PC-9 (cell line): ENCODE data around the gene EHBP1L1. TPM values are rescaled to one million over a fixed set of nuclear protein-coding genes. Genes with fewer than 3 reads are reported as not detected.

Experiments used
- BruUV-seq: library from RNA; stranded (reverse); fragments of 400-500 nt; replicated peaks from 2 replicates; lab custom pipeline; 2021; lab: Mats Ljungman, UMichigan
- CTCF ChIA-PET: fragments of 300-600 bp; sonication (Branson Sonifier 250); formaldehyde crosslinking; loops from one replicate; lab custom pipeline; 2022; ENCODE audit warnings: antibody characterized with exemption; lab: Charles Lee
- POLR2A ChIA-PET: fragments of 300-600 bp; sonication (Branson Sonifier 250); formaldehyde crosslinking; loops from one replicate; lab custom pipeline; 2022; ENCODE audit warnings: antibody characterized with exemption; ENCODE audit not compliant: unreplicated experiment; lab: Charles Lee
- DNase-seq, 2 experiments: peaks; one replicate each; pipeline versions ENCODE4 v3.0.0 to v3.0.0-alpha.2; 2015 to 2022; ENCODE audit warnings: mixed read lengths in 1 of 2
- H2AFZ ChIP-seq: fragments of 200-600 bp; sonication (generic); 2 replicates; pipeline ENCODE4 v1.8.1; 2017; ENCODE audit warnings: antibody characterized with exemption
- H3F3A ChIP-seq: fragments of 200-600 bp; sonication (generic); 2 replicates; pipeline ENCODE4 v1.8.1; 2017; ENCODE audit warnings: antibody characterized with exemption, mild to moderate bottlenecking, low read depth; ENCODE audit not compliant: insufficient read depth
- H3K27ac ChIP-seq: fragments of 200-600 bp; sonication (generic); 2 replicates; pipeline ENCODE4 v1.6.1; 2016; ENCODE audit warnings: mixed run types
- H3K27me3 ChIP-seq: fragments of 200-600 bp; sonication (generic); 2 replicates; pipeline ENCODE4 v1.6.1; 2016; ENCODE audit warnings: low read depth, mixed run types; ENCODE audit not compliant: insufficient read depth
- H3K36me3 ChIP-seq: fragments of 200-600 bp; sonication (generic); 2 replicates; pipeline ENCODE4 v1.6.1; 2016; ENCODE audit warnings: low read depth, mixed run types
- H3K4me1 ChIP-seq: fragments of 200-600 bp; sonication (generic); replicated peaks from 2 replicates; pipeline ENCODE4 v1.6.1; 2016; ENCODE audit warnings: mixed run types; ENCODE audit not compliant: insufficient read depth
- H3K4me2 ChIP-seq: fragments of 200-600 bp; sonication (generic); 2 replicates; pipeline ENCODE4 v1.6.1; 2017; ENCODE audit warnings: mixed run types
- H3K4me3 ChIP-seq: fragments of 200-600 bp; sonication (generic); 2 replicates; pipeline ENCODE4 v1.6.1; 2016; ENCODE audit warnings: mixed run types
- H3K79me2 ChIP-seq: fragments of 200-600 bp; sonication (generic); 2 replicates; pipeline ENCODE4 v1.6.1; 2017; ENCODE audit warnings: low read depth, mixed run types
- H3K9me2 ChIP-seq: fragments of 200-600 bp; sonication (generic); 2 replicates; pipeline ENCODE4 v1.8.1; 2017; ENCODE audit warnings: mild to moderate bottlenecking; ENCODE audit not compliant: insufficient read depth
- H3K9me3 ChIP-seq: fragments of 200-600 bp; sonication (generic); 2 replicates; pipeline ENCODE4 v1.8.1; 2016; ENCODE audit warnings: low read depth; ENCODE audit not compliant: insufficient read depth
- H4K20me1 ChIP-seq: fragments of 200-600 bp; sonication (generic); 2 replicates; pipeline ENCODE4 v1.8.1; 2017; ENCODE audit not compliant: insufficient read depth
- EZH2 ChIP-seq: fragments of 200-600 bp; sonication (generic); IDR thresholded peaks from 2 replicates; pipeline ENCODE4 v1.8.0; 2017; ENCODE audit warnings: antibody characterized with exemption, low read depth
- intact Hi-C: fragments of 100-400 bp; cut with micrococcal nuclease; formaldehyde crosslinking; loops from one replicate; pipeline ENCODE4 v1.10.0; 2022; ENCODE audit not compliant: unreplicated experiment
- total RNA-seq: library from RNA; stranded (reverse); gene quantifications from 2 replicates; pipeline ENCODE4 v1.2.3, GENCODE V29; 2021
- TF ChIP-seq, protein P1 (sequence below): fragments of 200-600 bp; sonication (generic); conservative IDR thresholded peaks from 2 replicates; pipeline ENCODE4 v1.6.1; 2017; ENCODE audit warnings: mixed run types, antibody characterized with exemption, mild to moderate bottlenecking, moderate library complexity

EHBP1L1 gene
- total RNA-seq, 1 experiment from 2014 or later, result 123 TPM

- ChIA-PET POLR2A (interaction anchor here (0.5 to 1.4 kb wide), 11 partner anchors 12 to 183 kb away, joined by 3 to 15 read pairs (median 4); partner anchors contain the start of genes FAM89B, KCNK7, NEAT1 and PCNX3), CTCF (interaction anchor here (0.5 to 0.7 kb wide), 4 partner anchors 17 to 200 kb away, joined by 3 to 5 read pairs (median 3); partner anchors contain the start of genes FAM89B and ZNRD2)
- Histone ChIP-seq H3K27ac (peak overlapping the region; percentile 63), H3K4me1 (peaks cover 42% of the 10 kb centered on the region), H3K9me3 (no peaks in the 10 kb centered on the region), H3K27me3 (no peaks in the 10 kb centered on the region), H3K36me3 (peaks cover 31% of the 10 kb centered on the region), H3K4me2 (peak overlapping the region; percentile 86), H4K20me1 (peaks cover 16% of the 10 kb centered on the region), H3K79me2 (peaks cover 50% of the 10 kb centered on the region), H3K4me3 (peak overlapping the region; percentile 60), H3K9me2 (no peaks in the 10 kb centered on the region), H3F3A (peaks cover 64% of the 10 kb centered on the region), H2AFZ (no peak overlapping the region)
- TF ChIP-seq, protein P1, sequence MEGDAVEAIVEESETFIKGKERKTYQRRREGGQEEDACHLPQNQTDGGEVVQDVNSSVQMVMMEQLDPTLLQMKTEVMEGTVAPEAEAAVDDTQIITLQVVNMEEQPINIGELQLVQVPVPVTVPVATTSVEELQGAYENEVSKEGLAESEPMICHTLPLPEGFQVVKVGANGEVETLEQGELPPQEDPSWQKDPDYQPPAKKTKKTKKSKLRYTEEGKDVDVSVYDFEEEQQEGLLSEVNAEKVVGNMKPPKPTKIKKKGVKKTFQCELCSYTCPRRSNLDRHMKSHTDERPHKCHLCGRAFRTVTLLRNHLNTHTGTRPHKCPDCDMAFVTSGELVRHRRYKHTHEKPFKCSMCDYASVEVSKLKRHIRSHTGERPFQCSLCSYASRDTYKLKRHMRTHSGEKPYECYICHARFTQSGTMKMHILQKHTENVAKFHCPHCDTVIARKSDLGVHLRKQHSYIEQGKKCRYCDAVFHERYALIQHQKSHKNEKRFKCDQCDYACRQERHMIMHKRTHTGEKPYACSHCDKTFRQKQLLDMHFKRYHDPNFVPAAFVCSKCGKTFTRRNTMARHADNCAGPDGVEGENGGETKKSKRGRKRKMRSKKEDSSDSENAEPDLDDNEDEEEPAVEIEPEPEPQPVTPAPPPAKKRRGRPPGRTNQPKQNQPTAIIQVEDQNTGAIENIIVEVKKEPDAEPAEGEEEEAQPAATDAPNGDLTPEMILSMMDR, result no peak
- TF ChIP-seq EZH2, result no peak
- intact Hi-C loops, result no loop called here
- DNase-seq, result peak; percentile 79 to 93
- no TSS peak for BruUV-seq
These were observed 22.4 kb upstream of the EHBP1L1 start for GRCh38 chr11:65553301-65554001.

- intact Hi-C loops, result no loop called here
- Histone ChIP-seq H2AFZ (no peak overlapping the region), H3K9me3 (no peaks in the 10 kb centered on the region), H3K9me2 (no peaks in the 10 kb centered on the region), H3F3A (peaks cover 63% of the 10 kb centered on the region), H3K36me3 (peaks cover 24% of the 10 kb centered on the region), H3K4me3 (peak overlapping the region; percentile 60), H3K4me2 (peak overlapping the region; percentile 86), H3K4me1 (peaks cover 50% of the 10 kb centered on the region), H4K20me1 (peaks cover 16% of the 10 kb centered on the region), H3K27ac (peak overlapping the region; percentile 63), H3K79me2 (peaks cover 56% of the 10 kb centered on the region), H3K27me3 (no peaks in the 10 kb centered on the region)
- BruUV-seq, result no TSS peak
- POLR2A ChIA-PET, result interaction anchor here (0.6 to 1.0 kb wide), 4 partner anchors 42 to 183 kb away, joined by 3 to 15 read pairs (median 4); partner anchors contain the start of genes KCNK7, NEAT1 and PCNX3
- DNase-seq, result no peak
- TF ChIP-seq, protein P1, result no peak
- no peak for TF ChIP-seq EZH2
- CTCF ChIA-PET, result interaction anchor here (0.5 to 1.4 kb wide), 3 partner anchors 13 to 201 kb away, joined by 3 to 7 read pairs (median 5); no protein-coding TSS in a partner anchor
These were observed 21.6 kb upstream of the EHBP1L1 start for GRCh38 chr11:65554057-65554818.

DNA sequence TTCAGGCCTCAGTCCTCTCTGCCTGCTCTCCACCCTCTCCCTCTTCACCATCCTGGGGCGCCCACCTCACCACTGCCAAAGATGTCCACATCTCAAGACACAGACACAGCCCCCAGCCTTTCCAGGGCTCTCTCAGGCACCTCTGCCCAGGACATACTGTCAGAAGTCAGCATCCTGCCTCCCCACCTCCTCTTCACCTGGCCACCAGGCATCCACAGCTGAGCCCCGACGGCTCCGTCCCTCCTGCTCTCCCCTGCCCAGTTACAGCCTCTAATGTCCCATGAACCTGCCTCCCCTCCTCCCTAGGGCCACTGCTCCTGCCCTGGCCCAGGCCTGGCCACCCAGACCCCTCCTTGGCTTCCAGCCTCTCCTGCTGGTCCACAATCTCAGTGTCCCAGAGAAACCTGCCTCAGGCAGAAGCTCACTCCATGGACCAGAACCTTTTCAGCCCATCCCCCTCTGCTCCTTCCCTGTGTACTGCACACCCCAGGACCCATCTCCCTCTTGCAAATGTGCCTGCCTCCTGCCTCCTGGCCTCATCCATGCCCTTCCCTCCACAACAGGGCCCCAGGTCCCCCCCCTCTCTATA is 20.9 kb upstream of the EHBP1L1 start:
- ChIA-PET CTCF (interaction anchor here (1.4 kb wide), 1 partner anchor 14 kb away, joined by 7 read pairs; no protein-coding TSS in a partner anchor), POLR2A (interaction anchor here (0.6 to 0.8 kb wide), 2 partner anchors 40 to 78 kb away, joined by 5 to 9 read pairs; no protein-coding TSS in a partner anchor)
- H3K4me2 ChIP-seq, result peak overlapping the region; percentile 86
- peak overlapping the region; percentile 63 for H3K27ac ChIP-seq
- H4K20me1 ChIP-seq, result peaks cover 11% of the 10 kb centered on the region
- no peaks in the 10 kb centered on the region for H3K27me3 ChIP-seq
- H3F3A ChIP-seq, result peaks cover 69% of the 10 kb centered on the region
- no peaks in the 10 kb centered on the region for H3K9me3 ChIP-seq
- peaks cover 57% of the 10 kb centered on the region for H3K4me1 ChIP-seq
- intact Hi-C loops, result loop anchor here (1.0 to 5.0 kb wide), 5 partner anchors 14 to 457 kb away; partner anchors contain the start of genes C11orf68, CST6, DRAP1 and NEAT1
- BruUV-seq, result no TSS peak
- H3K36me3 ChIP-seq, result peaks cover 24% of the 10 kb centered on the region
- no peaks in the 10 kb centered on the region for H3K9me2 ChIP-seq
- peak overlapping the region; percentile 60; the same call in 1 of the 2 replicates for H3K4me3 ChIP-seq
- H2AFZ ChIP-seq, result no peak overlapping the region
- DNase-seq, result no peak
- H3K79me2 ChIP-seq, result peaks cover 56% of the 10 kb centered on the region
- TF ChIP-seq, protein P1, result no peak
- TF ChIP-seq EZH2, result no peak
